Measurements from ENCODE around the gene TSTD2. TPM values are rescaled to one million over a fixed set of nuclear protein-coding genes. Genes with fewer than 3 reads are reported as not detected.

The TSTD2 gene
- polyA plus RNA-seq (ENCODE audit: insufficient read depth in 1 of 5, insufficient read length in 5 of 5, low replicate concordance in 1 of 5): 10 to 100 TPM; 30.1 to 43.8 (median 37.1) TPM
- long read RNA-seq, donor 1, full-length matches to known transcripts: 30 of 35 reads
- long read RNA-seq, donor 1, partial matches to known transcripts: 5 of 35 reads
- long read RNA-seq, donor 1, other reads (novel, unspliced or antisense): 0 of 35 reads
- long read RNA-seq, donor 2, full-length matches to known transcripts: 12 of 12 reads
- long read RNA-seq, donor 2, partial matches to known transcripts: 0 of 12 reads
- long read RNA-seq, donor 2, other reads (novel, unspliced or antisense): 0 of 12 reads
- long read RNA-seq, donor 3, full-length matches to known transcripts: 29 of 34 reads
- long read RNA-seq, donor 3, partial matches to known transcripts: 5 of 34 reads
- long read RNA-seq, donor 3, other reads (novel, unspliced or antisense): 0 of 34 reads
- long read RNA-seq, donor 4, full-length matches to known transcripts: 15 of 15 reads
- long read RNA-seq, donor 4, partial matches to known transcripts: 0 of 15 reads
- long read RNA-seq, donor 4, other reads (novel, unspliced or antisense): 0 of 15 reads
- long read RNA-seq, donor 5, full-length matches to known transcripts: 27 of 27 reads
- long read RNA-seq, donor 5, partial matches to known transcripts: 0 of 27 reads
- long read RNA-seq, donor 5, other reads (novel, unspliced or antisense): 0 of 27 reads
- long read RNA-seq, donor 6, full-length matches to known transcripts: 21 of 21 reads
- long read RNA-seq, donor 6, partial matches to known transcripts: 0 of 21 reads
- long read RNA-seq, donor 6, other reads (novel, unspliced or antisense): 0 of 21 reads
- long read RNA-seq, donor 7, full-length matches to known transcripts: 19 of 19 reads
- long read RNA-seq, donor 7, partial matches to known transcripts: 0 of 19 reads
- long read RNA-seq, donor 7, other reads (novel, unspliced or antisense): 0 of 19 reads
- long read RNA-seq, donor 8, full-length matches to known transcripts: 6 of 6 reads
- long read RNA-seq, donor 8, partial matches to known transcripts: 0 of 6 reads
- long read RNA-seq, donor 8, other reads (novel, unspliced or antisense): 0 of 6 reads

DNA sequence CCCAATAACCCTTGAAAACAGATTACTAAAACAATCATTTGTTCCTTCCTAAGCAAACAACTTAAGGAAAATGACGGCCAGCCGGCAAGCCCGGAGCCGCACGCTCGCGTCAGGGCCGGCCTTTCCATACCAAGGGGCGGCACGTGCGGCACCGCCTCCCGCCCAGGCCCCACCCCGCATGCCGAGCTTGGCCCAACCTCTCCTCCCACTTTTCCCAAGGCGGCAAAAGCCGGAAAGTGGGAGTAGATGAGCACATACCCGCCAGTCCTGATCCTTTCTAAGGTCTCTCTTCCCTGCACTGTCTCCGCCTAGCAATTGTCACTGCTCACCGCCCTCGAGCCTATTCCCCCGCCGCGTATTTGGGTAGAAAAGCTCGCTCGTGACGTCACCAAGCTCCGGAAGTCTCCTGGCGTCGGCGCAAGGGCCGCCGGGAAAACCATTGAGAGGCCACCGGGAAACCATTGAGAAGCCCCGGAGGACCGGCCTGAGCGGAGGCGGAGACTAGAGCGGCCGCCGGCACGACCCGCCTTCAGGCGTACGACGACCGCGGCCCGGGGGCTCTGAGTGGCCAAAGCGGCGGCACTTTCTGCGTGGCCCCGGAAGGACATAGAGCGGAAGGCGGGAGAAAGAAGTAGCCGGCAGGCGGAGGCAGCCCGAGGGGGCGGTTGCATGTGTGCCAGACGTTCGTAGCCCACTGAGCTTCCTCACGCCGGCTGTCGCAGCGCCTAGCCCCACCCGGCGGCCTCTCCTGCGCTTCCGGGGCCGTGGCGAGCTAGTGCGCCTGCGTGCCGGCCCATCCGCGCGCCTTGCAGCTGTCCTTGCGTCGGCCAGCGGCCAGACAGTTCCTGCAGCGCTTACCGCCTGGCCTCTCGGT is at the start of gene TSTD2, which contains the start of gene NCBP1:
TSTD2 (minus strand) TSS at position 384 of the 874 bp plus-strand sequence. CDS start 5,806 bp downstream, outside the sequence.
NCBP1 (plus strand) TSS at position 837 of the 874 bp plus-strand sequence. CDS start 61 bp downstream, outside the sequence.
- peak; percentile 98 for DNase-seq

DNA sequence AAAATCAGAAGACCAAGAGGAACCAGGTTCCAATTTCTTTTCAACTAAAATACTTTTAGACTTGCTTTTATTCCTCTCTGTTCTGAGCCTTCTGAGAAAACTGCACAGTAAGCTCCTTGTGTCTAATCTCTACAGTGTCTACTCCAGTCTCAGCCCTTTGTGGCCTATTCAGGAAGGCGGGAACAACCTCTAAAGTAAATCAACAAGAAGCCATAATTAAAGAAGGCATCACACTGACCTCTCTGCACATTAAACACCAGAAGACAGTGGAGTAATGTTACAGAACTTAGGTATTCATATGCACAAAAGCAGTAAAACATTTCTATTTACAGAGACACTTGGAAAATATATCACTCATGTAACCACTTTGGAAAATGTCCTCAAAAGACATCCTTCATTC is 49.1 kb upstream of the TSTD2 start:
- no peak for DNase-seq

DNA sequence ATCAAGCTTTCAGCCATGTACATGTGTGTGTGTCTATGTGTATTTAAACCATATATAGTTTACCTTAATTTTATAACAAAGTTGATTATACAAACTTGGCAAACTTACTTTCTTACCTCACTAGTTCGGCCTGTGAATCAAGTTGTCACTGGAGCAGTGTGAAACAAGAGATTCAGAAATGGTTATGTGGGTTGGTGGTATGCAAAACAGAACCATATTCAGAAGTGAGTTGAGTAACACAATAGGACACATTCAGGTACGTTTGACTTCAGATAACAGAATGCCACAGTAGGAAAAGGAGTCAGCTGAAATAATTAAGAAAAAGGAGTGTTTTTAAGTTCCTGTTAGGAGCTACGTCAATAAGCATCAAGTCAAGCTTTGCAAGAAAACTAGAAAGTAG is 42.5 kb upstream of the TSTD2 start:
- DNase-seq: no peak

DNA sequence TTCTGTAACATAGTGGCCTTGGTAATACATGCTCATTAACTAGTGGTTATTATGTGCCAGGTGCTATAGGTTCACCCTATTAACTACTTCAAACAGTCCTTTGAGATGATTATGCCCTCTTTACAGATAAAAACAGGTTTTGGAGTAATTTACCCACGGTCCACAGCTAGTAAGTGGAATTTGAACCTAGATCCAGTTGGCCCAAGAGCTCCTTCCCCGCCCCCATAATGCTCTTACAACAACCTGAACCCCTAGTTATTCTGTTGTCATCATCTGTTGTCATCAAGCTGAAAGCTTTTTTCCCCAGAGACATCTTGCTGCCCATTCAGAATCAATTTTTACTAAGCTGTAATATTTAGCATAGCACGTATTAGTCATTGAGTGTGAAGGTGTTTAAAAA is 40.8 kb upstream of the TSTD2 start:
- DNase-seq: no peak

DNA sequence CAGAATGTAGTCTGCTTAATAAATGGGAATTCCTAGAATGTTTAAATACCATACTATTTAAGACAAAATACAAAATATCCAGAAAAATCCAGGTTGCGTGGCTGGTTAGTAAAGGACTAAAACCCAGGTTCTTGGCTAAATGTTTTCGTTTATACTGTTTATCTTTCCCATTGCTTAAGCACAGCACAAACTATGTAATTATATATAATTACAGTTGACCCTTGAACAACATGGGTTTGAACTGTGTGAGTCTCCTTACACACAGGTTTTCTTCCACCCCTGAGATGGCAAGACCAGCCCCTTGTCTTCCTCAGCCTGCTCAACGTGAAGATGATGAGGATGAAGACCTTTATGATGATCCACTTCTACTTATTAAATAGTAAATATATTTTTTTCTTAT is 39.2 kb upstream of the TSTD2 start:
- no peak for DNase-seq

DNA sequence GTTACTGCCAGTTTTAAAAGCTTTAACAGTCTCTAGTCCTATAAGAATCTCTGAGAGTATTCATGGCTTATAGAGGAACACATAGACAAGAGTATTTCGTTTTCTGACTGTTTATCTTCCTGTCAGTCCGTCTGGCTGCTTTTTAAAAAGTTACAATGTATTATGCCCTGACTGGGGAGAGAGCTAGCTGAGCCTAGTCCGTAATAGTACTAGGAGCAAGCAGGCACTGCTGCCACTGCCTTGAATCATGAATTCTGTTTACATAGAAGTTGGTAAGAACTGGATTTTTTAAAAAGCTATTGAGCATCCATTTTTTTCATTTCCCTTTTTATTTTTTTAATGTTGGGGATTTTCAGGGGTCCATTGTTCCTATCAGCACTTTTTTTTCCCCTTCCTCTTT is 37.4 kb upstream of the TSTD2 start:
- DNase-seq: no peak

DNA sequence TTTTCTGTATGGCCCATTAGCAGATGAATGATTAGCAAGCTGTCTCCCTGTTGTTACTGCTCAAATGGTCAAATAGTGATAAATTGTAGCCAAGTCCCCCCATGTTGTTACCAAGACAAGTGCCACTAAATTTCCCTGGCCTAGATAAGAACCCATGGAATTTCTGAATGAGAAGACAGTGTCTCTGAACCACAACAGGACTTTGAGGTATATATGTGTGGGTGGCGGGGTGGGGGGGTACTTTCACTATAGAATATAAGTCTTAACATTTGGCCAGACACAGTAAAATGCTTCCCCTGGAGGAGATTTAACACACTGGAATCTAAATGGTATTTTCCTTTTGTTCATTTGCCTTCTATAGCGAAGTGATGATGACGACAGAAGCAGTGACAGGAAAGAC is 35.3 kb upstream of the TSTD2 start:
- DNase-seq: no peak

DNA sequence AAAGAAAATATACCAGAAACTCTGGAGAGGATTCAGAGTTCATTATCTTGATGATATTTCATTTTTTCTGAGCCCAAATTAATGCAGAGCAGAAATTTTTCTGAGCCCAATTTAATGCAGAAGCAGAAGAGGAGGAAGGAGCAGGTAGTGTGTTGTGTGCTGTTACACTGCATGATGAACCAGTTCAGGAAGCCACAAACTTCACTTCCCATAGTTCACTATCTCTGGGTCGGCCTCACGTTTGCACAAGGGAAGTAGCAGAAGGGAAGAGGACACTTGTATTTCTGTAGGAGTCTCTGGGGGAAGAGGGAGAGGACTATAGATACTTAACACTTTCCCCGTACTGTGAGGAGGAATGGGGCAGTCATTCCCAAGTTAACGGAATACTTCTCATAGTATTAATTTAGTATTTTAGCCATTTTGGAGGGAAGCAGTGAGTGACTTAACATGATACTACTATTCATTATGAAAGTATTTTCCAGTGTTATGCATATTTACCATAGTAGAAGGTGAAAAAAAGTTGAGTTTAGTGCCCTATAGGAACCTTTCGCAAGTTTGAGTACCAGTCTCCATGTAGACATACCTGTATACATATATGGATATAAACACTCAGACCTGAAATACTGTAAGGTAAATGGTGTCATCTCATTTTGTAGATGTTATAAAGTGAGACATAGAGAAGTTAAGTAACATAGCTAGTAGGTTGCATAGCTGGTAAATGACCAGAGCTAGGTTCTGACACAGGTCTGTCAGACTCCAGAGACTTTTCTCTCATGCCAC is 33.9 kb upstream of the TSTD2 start:
- DNase-seq: no peak

DNA sequence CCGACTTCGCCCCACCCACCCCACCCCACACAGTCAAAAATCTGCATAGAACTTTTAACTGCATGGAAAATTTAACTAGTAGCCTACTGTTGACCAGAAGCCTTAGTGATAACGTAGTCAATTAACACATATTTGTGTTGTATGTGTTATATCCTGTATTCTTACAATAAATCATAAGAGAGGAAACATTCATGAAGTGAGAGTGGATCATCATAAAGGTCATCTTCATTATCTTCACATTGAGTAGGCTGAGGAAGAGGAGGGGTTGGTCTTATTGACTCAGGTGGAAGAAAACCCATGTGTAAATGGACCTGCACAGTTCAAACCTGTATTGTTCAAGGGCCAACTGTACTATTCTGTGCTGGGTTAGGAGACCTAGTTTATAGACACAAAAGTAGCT is 32.6 kb upstream of the TSTD2 start:
- no peak for DNase-seq

DNA sequence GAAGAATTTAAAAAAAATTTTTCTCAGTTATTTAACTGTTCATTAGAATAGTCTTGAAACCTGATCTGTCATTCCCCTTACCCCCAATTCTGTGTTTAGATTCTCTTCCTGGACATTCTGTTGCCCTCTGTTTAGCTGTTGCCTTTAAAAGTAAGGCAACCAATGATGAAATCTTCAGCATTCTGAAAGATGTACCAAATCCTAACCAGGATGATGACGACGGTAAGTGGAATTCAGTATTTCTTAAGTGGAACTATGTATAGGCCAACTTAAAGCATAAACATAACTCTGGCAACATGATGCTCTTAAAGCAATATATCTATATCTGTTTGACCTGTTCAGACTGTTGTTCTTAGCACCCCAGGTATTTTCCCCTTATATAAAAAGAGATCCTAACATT is 27.7 kb upstream of the TSTD2 start:
- no peak for DNase-seq

DNA sequence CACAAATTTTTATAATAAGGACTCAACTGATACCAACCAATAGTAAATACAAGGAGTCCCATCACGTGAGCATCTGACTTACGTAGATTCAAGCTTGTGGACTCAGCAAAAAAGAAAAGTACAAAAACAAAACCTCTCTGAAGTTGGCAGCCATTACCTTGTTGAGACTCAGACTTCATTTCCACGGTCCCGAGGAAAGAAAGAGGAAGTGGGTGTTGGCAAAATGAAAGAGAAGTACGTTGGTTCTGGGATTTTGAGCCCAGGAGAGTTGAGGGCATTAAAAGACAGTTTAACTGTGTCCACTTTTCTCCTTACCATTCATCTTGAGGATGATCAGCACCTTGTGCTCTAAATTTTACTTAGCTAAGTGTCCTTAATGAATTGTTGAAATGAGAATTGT is 27.2 kb upstream of the TSTD2 start:
- DNase-seq: no peak

DNA sequence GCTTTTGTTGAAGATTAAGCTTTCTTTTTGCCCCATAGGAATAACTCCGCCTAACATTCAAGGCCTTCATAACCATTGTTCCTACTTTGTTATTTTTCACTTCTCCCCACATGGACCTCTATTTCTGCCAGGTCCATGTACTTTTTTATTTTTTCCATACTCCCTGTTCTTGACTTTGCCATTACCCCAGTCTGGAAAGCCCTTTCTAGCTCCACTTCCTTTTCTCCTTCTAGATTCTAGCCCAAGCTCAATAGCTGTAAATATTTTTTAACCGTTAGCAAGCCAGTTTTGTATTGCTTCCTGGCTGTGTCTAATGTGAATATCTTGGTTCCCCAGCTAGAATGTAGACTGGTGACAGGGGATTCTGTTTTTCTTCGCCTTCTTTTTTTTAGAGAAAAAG is 26.6 kb upstream of the TSTD2 start:
- DNase-seq: no peak

DNA sequence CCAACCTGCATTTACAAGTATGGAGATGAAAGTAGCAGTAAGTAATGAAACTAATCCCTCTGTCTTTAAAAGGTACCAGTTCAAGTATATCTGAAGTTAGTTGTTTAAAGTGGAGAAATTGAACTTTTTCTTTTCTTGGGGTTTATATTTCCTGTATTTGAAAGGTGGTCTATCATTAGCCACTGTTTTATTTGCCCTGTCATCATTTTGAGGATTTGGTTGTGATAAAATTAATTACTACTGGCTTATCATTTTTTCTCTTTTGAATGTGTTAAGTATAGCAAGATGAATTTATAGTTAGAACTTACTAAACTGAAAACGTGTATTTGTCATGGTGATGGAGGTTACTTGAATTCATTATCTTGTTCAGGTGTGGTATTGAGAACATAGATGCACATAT is 25.5 kb upstream of the TSTD2 start:
- no peak for DNase-seq

DNA sequence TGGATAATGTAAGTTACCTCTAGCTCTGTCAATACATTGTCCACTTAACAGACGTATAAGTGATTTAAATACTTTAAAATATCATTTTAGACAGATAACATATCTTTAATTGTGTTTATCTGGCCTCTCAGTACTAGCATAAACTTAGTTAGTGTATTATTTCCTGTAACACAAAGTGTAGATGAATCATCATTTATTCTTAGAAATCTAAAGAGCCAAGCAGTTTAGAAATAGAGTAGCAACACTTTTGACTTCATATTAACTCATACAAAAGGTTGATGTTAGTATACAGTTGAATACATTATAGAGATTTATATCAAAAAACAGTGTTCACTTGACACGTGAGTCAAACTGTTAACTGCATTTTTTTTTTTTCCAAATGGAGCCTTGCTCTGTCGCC is 18.5 kb upstream of the TSTD2 start:
- no peak for DNase-seq

DNA sequence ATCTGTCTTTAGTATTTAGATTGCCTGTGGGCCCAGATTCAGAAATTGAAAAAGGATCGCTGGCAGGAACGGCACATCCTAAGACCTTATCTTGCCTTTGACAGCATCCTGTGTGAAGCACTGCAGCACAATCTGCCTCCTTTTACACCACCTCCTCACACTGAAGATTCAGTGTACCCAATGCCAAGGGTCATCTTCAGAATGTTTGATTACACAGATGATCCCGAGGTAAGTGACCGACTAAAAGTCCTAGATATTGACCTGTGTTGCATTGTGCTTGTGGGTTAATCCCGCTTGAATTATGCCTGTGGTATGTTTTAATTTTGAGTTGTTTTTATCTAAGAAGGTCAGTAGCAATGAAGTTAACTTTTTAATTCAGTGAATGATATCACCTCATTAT is 14.8 kb upstream of the TSTD2 start:
- no peak for DNase-seq

DNA sequence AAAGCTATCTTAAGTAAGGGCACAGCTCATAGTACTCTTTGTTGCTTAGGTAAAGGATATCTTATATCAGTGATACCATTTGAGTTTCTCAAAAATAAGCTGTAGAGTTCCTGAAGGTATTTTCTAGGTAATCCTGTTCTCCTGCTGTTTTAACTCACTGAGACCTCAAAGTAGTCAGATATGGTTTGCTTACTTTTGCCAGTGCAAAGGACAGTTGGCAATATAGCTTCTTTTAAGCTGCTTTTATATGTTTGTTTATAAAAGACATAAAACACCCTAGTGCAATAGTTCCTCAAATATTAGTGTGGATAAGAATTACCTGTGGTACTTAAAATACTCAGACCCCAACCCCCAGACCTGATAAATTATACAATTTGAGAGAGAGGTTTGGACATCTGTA is 12.6 kb upstream of the TSTD2 start:
- no peak for DNase-seq

DNA sequence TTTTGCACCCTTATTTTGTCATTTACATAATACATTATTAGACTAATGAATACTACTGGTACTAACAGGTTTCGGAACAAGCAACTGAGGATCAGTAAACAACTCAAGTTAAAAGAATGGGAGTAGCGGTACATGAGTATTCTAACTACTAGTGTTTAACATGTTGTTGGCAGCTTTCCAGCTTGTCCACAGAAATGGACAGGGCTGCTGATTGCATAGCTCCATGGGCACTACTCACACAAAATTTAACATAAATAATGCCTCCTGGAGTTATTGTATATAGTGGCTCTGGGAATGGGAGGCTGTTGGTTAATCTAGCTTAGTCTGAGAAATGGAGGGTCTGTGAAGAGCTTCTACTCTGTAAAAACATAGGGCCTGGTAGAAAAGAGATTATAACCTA is 7.2 kb upstream of the TSTD2 start:
- DNase-seq: no peak

DNA sequence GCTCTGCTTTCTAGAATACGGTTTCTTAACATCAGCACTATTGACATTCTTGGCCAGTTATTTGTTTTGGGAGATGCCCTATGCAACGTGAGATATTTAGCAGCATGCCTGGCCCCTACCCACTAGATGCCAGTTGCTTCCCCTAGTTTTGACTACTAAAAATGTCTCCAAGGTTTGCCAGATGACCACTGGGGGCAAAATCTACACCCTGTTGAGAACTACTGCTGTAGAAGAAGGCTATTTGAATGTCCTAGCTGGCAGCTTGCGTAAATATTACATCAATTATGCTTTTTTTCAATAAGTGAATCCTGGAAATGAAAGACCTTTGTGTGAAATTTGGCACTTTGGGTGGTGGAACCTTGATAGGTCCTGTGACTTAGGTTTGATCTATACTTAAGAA is 5.5 kb upstream of the TSTD2 start:
- no peak for DNase-seq

DNA sequence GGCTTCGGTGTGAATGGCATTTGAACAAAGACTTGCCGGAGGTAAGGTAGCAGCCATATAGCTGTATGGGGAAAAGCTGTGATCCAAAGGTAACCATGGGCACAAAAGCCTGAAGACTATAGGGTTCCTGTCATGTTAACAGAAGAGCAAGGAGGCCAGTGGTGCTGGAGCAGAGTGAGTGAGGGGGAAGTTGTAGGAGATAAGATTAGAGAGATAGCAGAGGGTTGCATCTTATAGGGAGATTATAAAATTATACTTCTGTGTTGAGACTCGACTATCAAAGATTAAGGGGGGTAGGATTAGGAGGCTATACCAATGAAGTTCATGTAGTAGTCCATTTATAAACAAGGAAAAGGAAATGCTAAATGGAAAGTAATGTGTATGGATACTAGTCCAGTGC is 3.7 kb upstream of the TSTD2 start:
- no peak for DNase-seq

DNA sequence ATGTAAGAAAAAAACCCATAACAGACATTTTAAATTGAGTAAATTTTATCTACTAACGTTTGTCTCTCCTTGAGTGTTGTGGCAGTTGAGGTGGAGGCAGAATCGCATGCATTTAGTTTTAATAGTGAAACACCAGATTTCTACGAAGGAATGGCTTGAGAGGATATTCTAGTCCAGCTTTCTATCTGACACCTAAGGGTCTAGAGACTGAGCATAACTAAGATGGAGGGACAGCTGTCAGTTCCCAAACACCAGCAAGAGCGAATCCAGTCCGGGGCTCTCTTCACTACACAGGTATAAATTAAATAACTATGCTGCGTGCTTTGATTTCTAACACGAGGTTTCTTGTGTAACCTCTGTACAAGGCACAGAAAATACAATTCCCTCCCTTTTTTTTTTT is 1.9 kb upstream of the TSTD2 start:
- DNase-seq: no peak
